Uterus (tissue), 4 donors: ENCODE data around the gene HS6ST1. TPM values are rescaled to one million over a fixed set of nuclear protein-coding genes. Genes with fewer than 3 reads are reported as not detected.

Source experiments
- DNase-seq, 2 donors: peaks; one replicate each; pipeline ENCODE4 v3.0.0-alpha.2; 2019 to 2020
- H3K27ac ChIP-seq, 2 donors: fragments of 200-600 bp; sonication (generic); 1 replicate in 1 of 2; 2 replicates in 1 of 2; pipeline ENCODE4 v1.5.1; 2016 to 2018
- H3K27me3 ChIP-seq, 2 donors: fragments of 200-600 bp; sonication (generic); one replicate each; pipeline ENCODE4 v1.5.1; 2018 to 2019; ENCODE audit warnings: control low read depth in 1 of 2
- H3K36me3 ChIP-seq, 2 donors: fragments of 200-600 bp; sonication (generic); one replicate each; pipeline ENCODE4 v1.5.1; 2019; ENCODE audit warnings: control low read depth in 1 of 2
- H3K4me1 ChIP-seq, 2 donors: fragments of 200-600 bp; sonication (generic); one replicate each; pipeline ENCODE4 v1.5.1; 2018 to 2019; ENCODE audit warnings: control low read depth in 1 of 2
- H3K4me3 ChIP-seq, 2 donors: fragments of 200-600 bp; sonication (generic); 1 replicate in 1 of 2; 2 replicates in 1 of 2; pipeline ENCODE4 v1.5.1; 2018 to 2019; ENCODE audit warnings: mild to moderate bottlenecking in 1 of 2
- H3K9me3 ChIP-seq, 2 donors: fragments of 200-600 bp; sonication (generic); one replicate each; pipeline ENCODE4 v1.5.1; 2019; ENCODE audit warnings: control low read depth in 1 of 2
- POLR2A ChIP-seq, 2 donors: fragments of 450-650 bp; IDR thresholded peaks; one replicate each; pipeline ENCODE4 v1.6.1; 2016; ENCODE audit warnings: antibody characterized with exemption in 2 of 2, mild to moderate bottlenecking in 1 of 2, moderate library complexity in 1 of 2
- intact Hi-C: fragments of 100-400 bp; cut with DNase I; formaldehyde crosslinking; loops from one replicate; pipeline ENCODE4 v1.15.1; 2023; ENCODE audit warnings: low total_unique reads
- total RNA-seq, 4 donors: library from RNA; depleted of rRNA in 3 of 4; stranded (reverse); fragments of >200 nt in 3 of 4; gene quantifications; one replicate each; pipeline versions ENCODE4 v1.1.0 to v1.2.4, GENCODE V29; 2014 to 2023
- TF ChIP-seq, protein P1 (sequence below), 4 experiments: fragments of 200-600 bp in 2 of 4; fragments of 450-650 bp in 2 of 4; sonication (generic) in 2 of 4; IDR thresholded peaks; one replicate each; pipeline ENCODE4 v1.5.1; 2016 to 2019; ENCODE audit warnings: antibody characterized with exemption in 4 of 4, mild to moderate bottlenecking in 2 of 4, moderate library complexity in 1 of 4
- donor health status: DM: yes; HTN: yes; CAD: no.

HS6ST1 gene
- total RNA-seq, 4 donors from 2014 or later, result 22.7 to 198 (median 37.4) TPM

DNA sequence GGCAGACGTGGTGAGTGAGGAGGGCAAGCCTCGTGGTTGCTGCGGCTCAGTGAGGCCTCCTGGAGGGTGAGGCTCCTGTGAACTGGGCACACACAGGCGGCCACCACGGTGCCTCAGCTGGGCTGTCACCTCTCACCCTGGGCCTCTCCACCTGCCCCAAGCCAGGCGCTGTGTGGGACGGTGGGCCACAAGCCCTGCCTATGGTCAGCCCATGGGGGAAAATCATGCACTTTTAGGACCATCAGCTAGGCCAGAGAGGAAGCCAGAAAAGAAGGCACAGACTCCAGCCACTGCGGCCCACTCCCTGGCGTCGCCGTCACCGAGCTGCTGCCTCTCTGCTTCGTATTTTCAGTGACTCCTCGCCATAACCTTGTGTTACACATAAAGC lies 28.5 kb upstream of the HS6ST1 start:
- no peak for DNase-seq
- no peaks in the 10 kb centered on the region for H3K9me3 ChIP-seq
- peak overlapping the region; percentile 78 to 80 for H3K27ac ChIP-seq
- H3K36me3 ChIP-seq, result no peaks in the 10 kb centered on the region
- TF ChIP-seq, protein P1, sequence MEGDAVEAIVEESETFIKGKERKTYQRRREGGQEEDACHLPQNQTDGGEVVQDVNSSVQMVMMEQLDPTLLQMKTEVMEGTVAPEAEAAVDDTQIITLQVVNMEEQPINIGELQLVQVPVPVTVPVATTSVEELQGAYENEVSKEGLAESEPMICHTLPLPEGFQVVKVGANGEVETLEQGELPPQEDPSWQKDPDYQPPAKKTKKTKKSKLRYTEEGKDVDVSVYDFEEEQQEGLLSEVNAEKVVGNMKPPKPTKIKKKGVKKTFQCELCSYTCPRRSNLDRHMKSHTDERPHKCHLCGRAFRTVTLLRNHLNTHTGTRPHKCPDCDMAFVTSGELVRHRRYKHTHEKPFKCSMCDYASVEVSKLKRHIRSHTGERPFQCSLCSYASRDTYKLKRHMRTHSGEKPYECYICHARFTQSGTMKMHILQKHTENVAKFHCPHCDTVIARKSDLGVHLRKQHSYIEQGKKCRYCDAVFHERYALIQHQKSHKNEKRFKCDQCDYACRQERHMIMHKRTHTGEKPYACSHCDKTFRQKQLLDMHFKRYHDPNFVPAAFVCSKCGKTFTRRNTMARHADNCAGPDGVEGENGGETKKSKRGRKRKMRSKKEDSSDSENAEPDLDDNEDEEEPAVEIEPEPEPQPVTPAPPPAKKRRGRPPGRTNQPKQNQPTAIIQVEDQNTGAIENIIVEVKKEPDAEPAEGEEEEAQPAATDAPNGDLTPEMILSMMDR (IDR thresholded peaks at IDR 0.05), result no peak
- no peak for TF ChIP-seq POLR2A (IDR thresholded peaks at IDR 0.05)
- peaks cover 0 to 13% of the 10 kb centered on the region in 2 donors for H3K4me1 ChIP-seq
- no peaks in the 10 kb centered on the region for H3K27me3 ChIP-seq
- no peak overlapping the region for H3K4me3 ChIP-seq
- intact Hi-C loops, result no loop called here

DNA sequence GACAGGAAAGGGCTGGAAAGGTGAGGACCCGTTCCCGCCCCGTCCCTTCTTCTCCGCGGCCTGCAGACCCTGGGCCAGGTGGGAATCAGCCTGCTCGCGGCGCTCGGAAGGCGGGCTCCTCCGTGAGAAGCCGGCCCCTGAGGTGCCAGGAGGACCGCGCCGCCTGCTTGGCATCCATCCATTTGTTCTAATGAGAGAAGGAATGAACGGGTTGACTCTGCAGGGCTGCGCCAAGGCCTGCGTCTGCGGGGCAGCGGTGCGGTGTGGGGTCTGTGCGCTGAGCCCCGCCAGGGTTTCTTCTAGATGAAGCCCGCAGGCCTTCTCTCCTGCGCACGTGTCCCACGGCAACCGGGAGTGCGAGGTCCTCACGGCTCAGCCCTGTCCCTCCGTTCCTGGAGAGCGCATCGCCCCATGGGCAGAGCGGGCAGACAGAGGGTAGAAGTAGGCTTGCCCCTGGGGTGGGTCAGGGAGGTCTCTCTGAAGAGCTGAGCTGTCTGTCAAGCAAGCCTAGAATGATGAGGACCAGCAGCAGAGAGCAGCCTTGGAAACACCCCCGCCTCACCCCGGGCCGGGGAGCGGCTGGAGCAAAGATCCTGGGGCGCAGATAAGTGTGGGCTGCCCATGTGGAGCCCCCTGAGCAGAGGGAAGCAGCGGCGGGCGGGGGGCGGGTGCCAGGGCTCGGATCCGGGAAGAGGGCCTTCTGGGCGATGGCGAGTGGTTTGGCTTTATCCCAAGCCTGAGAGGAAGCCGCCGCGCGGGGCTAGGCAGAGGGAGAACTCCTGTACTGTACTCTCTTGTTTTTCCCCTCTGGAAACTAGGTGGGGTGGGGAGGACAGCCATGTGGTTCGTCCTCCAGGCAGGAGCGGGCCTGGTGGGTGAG lies 27.9 kb upstream of the HS6ST1 start:
- Histone ChIP-seq H3K27me3 (no peaks in the 10 kb centered on the region), H3K9me3 (no peaks in the 10 kb centered on the region), H3K4me1 (peaks cover 0 to 13% of the 10 kb centered on the region in 2 donors), H3K4me3 (no peak overlapping the region), H3K36me3 (no peaks in the 10 kb centered on the region), H3K27ac (no peak overlapping the region)
- TF ChIP-seq POLR2A (IDR thresholded peaks at IDR 0.05), result no peak
- TF ChIP-seq, protein P1 (IDR thresholded peaks at IDR 0.05), result no peak
- intact Hi-C loops, result no loop called here
- no peak for DNase-seq

DNA sequence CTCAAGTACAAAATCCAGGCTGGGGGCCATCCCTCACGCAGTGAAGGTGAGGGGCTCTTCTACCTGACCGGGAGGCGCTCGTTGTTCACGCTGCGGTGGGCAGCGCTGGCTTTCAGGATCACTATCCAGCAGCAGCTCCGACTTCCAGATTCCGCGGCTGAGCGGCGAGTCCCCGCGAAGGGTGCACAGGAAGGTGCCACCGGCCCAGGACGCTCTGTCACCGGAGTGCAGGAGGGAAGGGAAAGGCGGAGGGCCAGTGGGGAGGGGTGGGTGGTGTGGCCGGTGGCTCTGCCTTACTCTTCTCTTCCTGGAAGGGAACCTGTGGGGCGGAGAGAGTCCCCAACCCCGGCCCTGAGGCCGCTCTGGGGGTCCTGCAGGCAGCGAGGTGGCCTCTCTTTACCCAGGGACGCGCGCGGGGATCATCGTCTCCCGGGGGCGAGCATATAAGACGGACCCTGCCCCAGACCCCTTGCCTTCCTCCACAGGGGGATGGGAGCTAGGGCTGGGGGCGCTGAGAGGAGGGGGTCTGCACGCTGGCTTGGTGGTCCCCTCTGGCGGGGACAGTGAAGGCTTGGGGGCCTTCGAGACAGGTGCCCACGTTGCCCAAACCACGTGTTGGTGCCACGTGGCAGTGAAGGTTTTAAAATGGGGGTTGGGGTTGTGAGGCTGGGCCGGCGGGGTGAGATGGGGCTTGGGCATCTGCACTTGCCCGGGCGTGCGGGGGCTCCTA lies 26.9 kb upstream of the HS6ST1 start:
- H3K9me3 ChIP-seq, result no peaks in the 10 kb centered on the region
- H3K36me3 ChIP-seq, result no peaks in the 10 kb centered on the region
- intact Hi-C loops, result no loop called here
- H3K27ac ChIP-seq, result no peak overlapping the region
- no peaks in the 10 kb centered on the region for H3K27me3 ChIP-seq
- DNase-seq, result no peak
- peaks cover 0 to 13% of the 10 kb centered on the region in 2 donors for H3K4me1 ChIP-seq
- no peak overlapping the region for H3K4me3 ChIP-seq
- no peak for TF ChIP-seq POLR2A (IDR thresholded peaks at IDR 0.05)
- TF ChIP-seq, protein P1 (IDR thresholded peaks at IDR 0.05), result no peak

DNA sequence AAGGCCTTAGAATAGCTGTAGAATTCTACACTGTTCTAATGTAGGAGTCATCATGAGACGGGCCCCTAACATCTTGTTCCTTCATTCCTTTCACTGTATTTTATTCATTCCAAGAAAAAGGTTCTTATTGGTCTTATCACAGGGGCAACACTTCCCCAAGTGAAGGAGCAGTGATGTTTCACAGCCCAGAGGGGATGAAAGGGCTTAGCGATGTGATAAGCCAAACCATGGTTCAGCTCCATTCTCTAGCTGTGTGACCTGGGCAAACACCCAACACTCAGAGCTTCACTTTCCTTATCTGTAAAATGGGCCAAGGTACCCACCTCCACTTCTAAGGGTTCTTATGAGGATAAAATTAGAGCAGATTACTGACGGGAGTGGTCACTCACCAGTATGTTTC lies 25.4 kb upstream of the HS6ST1 start:
- no peak for TF ChIP-seq POLR2A (IDR thresholded peaks at IDR 0.05)
- TF ChIP-seq, protein P1 (IDR thresholded peaks at IDR 0.05), result no peak
- intact Hi-C loops, result no loop called here
- Histone ChIP-seq H3K4me3 (no peak overlapping the region), H3K9me3 (no peaks in the 10 kb centered on the region), H3K27ac (no peak overlapping the region), H3K36me3 (no peaks in the 10 kb centered on the region), H3K4me1 (peaks cover 0 to 13% of the 10 kb centered on the region in 2 donors), H3K27me3 (no peaks in the 10 kb centered on the region)
- no peak for DNase-seq

DNA sequence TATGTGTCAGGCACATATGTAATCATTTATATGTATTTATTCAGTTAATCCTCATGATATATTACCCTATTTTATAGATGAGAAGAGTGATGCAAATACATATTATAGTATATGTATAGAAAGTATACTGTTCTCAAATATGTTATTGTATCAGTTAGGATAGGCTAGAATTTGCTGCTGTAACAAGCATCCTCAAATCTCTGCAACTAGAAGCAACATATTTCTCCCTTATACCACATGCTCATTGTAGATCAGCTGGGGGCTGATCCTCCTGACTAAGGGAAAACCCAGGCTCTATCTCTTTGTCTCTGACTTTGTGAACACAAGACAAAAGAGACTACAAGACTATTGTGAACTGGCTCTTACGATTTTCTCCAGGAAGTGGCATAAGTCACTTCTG lies 24.8 kb upstream of the HS6ST1 start:
- H3K4me1 ChIP-seq, result peaks cover 0 to 7% of the 10 kb centered on the region in 2 donors
- intact Hi-C loops, result no loop called here
- no peaks in the 10 kb centered on the region for H3K9me3 ChIP-seq
- no peaks in the 10 kb centered on the region for H3K36me3 ChIP-seq
- no peak for DNase-seq
- no peaks in the 10 kb centered on the region for H3K27me3 ChIP-seq
- TF ChIP-seq POLR2A (IDR thresholded peaks at IDR 0.05), result no peak
- TF ChIP-seq, protein P1 (IDR thresholded peaks at IDR 0.05), result no peak
- H3K4me3 ChIP-seq, result no peak overlapping the region
- no peak overlapping the region for H3K27ac ChIP-seq
